HepG2 (cell line): Measurements from ENCODE around the gene MACROH2A1. TPM values are rescaled to one million over a fixed set of nuclear protein-coding genes. Genes with fewer than 3 reads are reported as not detected.
A peak's percentile ranks its signal among the peaks of the same experiment; 100 is the strongest.

Experiments
- ESRRA ChIP-seq: sonication (generic); formaldehyde crosslinking; IDR thresholded peaks from 2 replicates; pipeline ENCODE4 v1.5.1; 2020; ENCODE audit warnings: mild to moderate bottlenecking, low read depth, missing genetic modification reagents
- FOXO1 ChIP-seq: sonication (generic); formaldehyde crosslinking; IDR thresholded peaks from 2 replicates; pipeline ENCODE4 v1.4.0; 2020; ENCODE audit warnings: missing genetic modification reagents
- HOMEZ ChIP-seq: IDR thresholded peaks from 2 replicates; pipeline ENCODE4 v1.6.1; 2016; ENCODE audit warnings: low read depth
- NRL ChIP-seq: sonication (generic); formaldehyde crosslinking; IDR thresholded peaks from 2 replicates; pipeline ENCODE4 v1.5.0; 2020; ENCODE audit warnings: missing genetic modification reagents, mild to moderate bottlenecking, moderate library complexity, borderline replicate concordance
- SKI ChIP-seq: fragments of 450-650 bp; IDR thresholded peaks from one replicate; pipeline ENCODE4 v1.6.1; 2018; ENCODE audit warnings: mild to moderate bottlenecking; ENCODE audit not compliant: partially characterized antibody
- ZFP37 ChIP-seq: sonication (generic); formaldehyde crosslinking; IDR thresholded peaks from 2 replicates; pipeline ENCODE4 v1.4.0; 2020; ENCODE audit warnings: missing genetic modification reagents, borderline replicate concordance
- ZMYM3 ChIP-seq: sonication (generic); formaldehyde crosslinking; IDR thresholded peaks from 2 replicates; pipeline ENCODE4 v1.5.1; 2020; ENCODE audit warnings: mild to moderate bottlenecking, missing genetic modification reagents
- ZNF318 ChIP-seq: sonication (generic); formaldehyde crosslinking; IDR thresholded peaks from 2 replicates; pipeline ENCODE4 v1.4.0; 2020; ENCODE audit warnings: mild to moderate bottlenecking, missing genetic modification reagents
- ZNF33B ChIP-seq: sonication (generic); formaldehyde crosslinking; IDR thresholded peaks from 2 replicates; pipeline ENCODE4 v1.5.1; 2020; ENCODE audit warnings: mild to moderate bottlenecking, missing genetic modification reagents
- ZNF580 ChIP-seq: IDR thresholded peaks from 2 replicates; pipeline ENCODE4 v1.6.1; 2016; ENCODE audit warnings: low read depth, borderline replicate concordance
- ZNF75D ChIP-seq: sonication (generic); formaldehyde crosslinking; IDR thresholded peaks from 2 replicates; pipeline ENCODE4 v1.8.1; 2023; ENCODE audit warnings: missing genetic modification reagents, mild to moderate bottlenecking, borderline replicate concordance
- ZNF788 ChIP-seq: sonication (generic); formaldehyde crosslinking; IDR thresholded peaks from 2 replicates; pipeline ENCODE4 v1.5.0; 2020; ENCODE audit warnings: mild to moderate bottlenecking, missing genetic modification reagents, borderline replicate concordance
- ZSCAN22 ChIP-seq: sonication (generic); formaldehyde crosslinking; IDR thresholded peaks from 2 replicates; pipeline ENCODE4 v1.4.0; 2020; ENCODE audit warnings: mild to moderate bottlenecking, missing genetic modification reagents
- ZSCAN29 ChIP-seq: sonication (generic); formaldehyde crosslinking; conservative IDR thresholded peaks from 2 replicates; pipeline ENCODE4 v1.4.0; 2020; ENCODE audit warnings: mild to moderate bottlenecking, missing genetic modification reagents
- polyA plus RNA-seq, 8 experiments: library from polyadenylated mRNA; depleted of rRNA in 3 of 8; stranded (reverse) in 7 of 8; unstranded in 1 of 8; fragments of >200 nt; fragmentation: Illumina TruSeq in 4 of 8; extraction: Trizol in 4 of 8; gene quantifications; 2 replicates each; pipeline versions ENCODE4 v1.2.1 to v1.2.3, GENCODE V29; 2011 to 2016; ENCODE audit warnings: low read depth in 4 of 8, missing spikeins in 1 of 8, mixed read lengths in 1 of 8; ENCODE audit not compliant: insufficient read depth in 1 of 8
- total RNA-seq, 5 experiments: library from RNA; depleted of rRNA; stranded (reverse); fragments of >200 nt; fragmentation: Illumina TruSeq; extraction: Trizol; gene quantifications; 2 replicates each; pipeline ENCODE4 v1.2.3, GENCODE V29; 2016; ENCODE audit warnings: low read depth in 1 of 5

The MACROH2A1 gene
- total and polyA plus RNA-seq, 2 of the 13 experiments (the other 11 are each of a cell fraction or from before 2014, with no cell fraction given) = 69.1 to 158 TPM

GRCh38 chr5:135304352-135305221 is 94.4 kb downstream of the MACROH2A1 start (continued):
- TF ChIP-seq ZNF318 (CRISPR knock-in tag) = no peak
- 0 out of 2 replicates have a peak, but pooled peaks have one; percentile 46 for TF ChIP-seq ZSCAN29 (CRISPR knock-in tag)
- peak; percentile 70 for TF ChIP-seq SKI
- TF ChIP-seq ZNF788 (CRISPR knock-in tag) = peak; percentile 28; the same call in 1 of the 2 replicates
- peak; percentile 61; the same call in 1 of the 2 replicates for TF ChIP-seq NRL (CRISPR knock-in tag)
- no peak for TF ChIP-seq ZNF75D (CRISPR knock-in tag)
- TF ChIP-seq ZMYM3 (CRISPR knock-in tag) = peak; percentile 95
- TF ChIP-seq ZNF33B (CRISPR knock-in tag) = no peak
- peak; percentile 45; the same call in 1 of the 2 replicates for TF ChIP-seq FOXO1 (CRISPR knock-in tag)
- TF ChIP-seq ESRRA (CRISPR knock-in tag) = peak; percentile 61; the same call in 1 of the 2 replicates
- no peak for TF ChIP-seq HOMEZ
- no peak for TF ChIP-seq ZFP37
- 0 out of 2 replicates have a peak, but pooled peaks have one; percentile 38 for TF ChIP-seq ZNF580
- TF ChIP-seq ZSCAN22 (CRISPR knock-in tag) = peak; percentile 83; the same call in 1 of the 2 replicates
